PC-3 (cell line): ENCODE results near the gene UGGT2.

Experiments used
- EZH2 ChIP-seq: fragments of 300-600 bp; sonication (generic); IDR thresholded peaks from one replicate; pipeline ENCODE4 v1.6.1; 2017; ENCODE audit warnings: antibody characterized with exemption, mild to moderate bottlenecking, low read length; ENCODE audit not compliant: unreplicated experiment
- EZH2phosphoT487 ChIP-seq: fragments of 300-600 bp; sonication (generic); IDR thresholded peaks from 2 replicates; pipeline ENCODE4 v1.6.1; 2018; ENCODE audit warnings: mild to moderate bottlenecking, antibody characterized with exemption, low read length, borderline replicate concordance
- TF ChIP-seq, protein P1 (sequence below): fragments of 300-600 bp; sonication (generic); conservative IDR thresholded peaks from 2 replicates; pipeline ENCODE4 v1.5.1; 2017; ENCODE audit warnings: antibody characterized with exemption, low read depth, mild to moderate bottlenecking, low read length

DNA sequence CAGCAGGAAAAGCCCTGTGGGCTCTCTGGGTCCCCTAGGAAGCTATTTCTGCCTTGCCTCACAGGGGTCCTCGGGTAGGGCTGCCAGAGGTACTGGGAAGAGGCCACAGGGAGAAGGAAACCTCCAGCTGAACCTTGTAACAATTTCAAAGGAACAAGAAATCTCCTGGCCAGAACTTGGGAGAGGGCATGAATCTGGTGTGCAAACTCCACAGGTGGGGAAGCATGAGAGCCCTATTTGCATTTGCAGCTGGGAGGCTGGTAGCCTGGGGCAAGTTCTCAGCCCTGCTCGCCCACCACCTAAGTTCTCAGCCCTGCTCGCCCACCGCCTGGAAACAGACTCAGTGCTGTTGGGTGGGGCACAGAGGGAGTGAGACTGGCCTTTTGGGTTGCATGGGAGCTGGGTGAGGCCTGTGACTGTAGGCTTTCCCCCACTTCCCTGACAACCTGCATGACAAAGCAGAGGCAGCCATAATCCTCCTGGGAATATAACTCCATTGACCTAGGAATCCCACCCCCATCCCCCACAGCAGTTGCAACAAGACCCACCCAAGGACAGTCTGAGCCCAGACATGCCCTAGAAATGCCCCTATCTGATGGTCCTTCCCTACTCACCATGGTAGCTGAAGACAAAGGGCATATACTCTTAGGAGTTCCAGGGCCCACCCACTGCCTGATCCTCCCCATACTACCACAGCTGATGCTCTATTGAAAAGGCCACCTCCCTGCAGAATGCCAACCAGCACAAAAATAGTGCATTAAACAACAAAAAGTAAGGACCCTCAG lies 11.7 kb downstream of the UGGT2 start:
- TF ChIP-seq EZH2 = no peak
- TF ChIP-seq, protein P1, sequence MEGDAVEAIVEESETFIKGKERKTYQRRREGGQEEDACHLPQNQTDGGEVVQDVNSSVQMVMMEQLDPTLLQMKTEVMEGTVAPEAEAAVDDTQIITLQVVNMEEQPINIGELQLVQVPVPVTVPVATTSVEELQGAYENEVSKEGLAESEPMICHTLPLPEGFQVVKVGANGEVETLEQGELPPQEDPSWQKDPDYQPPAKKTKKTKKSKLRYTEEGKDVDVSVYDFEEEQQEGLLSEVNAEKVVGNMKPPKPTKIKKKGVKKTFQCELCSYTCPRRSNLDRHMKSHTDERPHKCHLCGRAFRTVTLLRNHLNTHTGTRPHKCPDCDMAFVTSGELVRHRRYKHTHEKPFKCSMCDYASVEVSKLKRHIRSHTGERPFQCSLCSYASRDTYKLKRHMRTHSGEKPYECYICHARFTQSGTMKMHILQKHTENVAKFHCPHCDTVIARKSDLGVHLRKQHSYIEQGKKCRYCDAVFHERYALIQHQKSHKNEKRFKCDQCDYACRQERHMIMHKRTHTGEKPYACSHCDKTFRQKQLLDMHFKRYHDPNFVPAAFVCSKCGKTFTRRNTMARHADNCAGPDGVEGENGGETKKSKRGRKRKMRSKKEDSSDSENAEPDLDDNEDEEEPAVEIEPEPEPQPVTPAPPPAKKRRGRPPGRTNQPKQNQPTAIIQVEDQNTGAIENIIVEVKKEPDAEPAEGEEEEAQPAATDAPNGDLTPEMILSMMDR = no peak
- TF ChIP-seq EZH2phosphoT487 = no peak
